ENCODE results near the gene KLK12. TPM values are rescaled to one million over a fixed set of nuclear protein-coding genes. Genes with fewer than 3 reads are reported as not detected.
"Not testable (repeated sequence)": the region's sequence is repeated elsewhere in the genome, so short reads cannot be mapped to it uniquely, and the experiment has no call there.

Gene KLK12
- total and polyA plus RNA-seq, 11 donors: not detected

DNA sequence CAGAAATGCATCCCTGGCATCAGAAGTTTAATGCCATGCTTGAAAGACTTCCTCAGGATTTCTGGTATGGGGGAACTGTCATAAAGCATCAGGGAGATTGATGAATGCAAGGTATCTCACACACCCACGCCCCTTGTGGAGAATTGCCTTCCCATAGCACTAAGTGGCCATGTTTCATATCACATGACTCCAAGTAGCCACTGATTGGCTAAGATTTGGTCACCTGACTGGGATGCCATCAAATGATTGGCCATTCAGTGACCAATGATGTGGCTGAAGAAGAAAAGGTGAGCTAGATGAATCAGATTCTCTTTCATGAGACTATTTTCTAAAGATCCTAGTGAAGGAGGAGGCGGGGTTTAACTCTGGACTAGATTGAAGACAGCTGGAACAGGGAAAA, 40.7 kb downstream of the KLK12 start:
- WGBS, 4 donors: 68 to 82% (median 76%) methylated on average over 2 of the region's 2 CpGs
- TF ChIP-seq POLR2A (IDR thresholded peaks at IDR 0.05): no peak
- TF ChIP-seq, protein P1, sequence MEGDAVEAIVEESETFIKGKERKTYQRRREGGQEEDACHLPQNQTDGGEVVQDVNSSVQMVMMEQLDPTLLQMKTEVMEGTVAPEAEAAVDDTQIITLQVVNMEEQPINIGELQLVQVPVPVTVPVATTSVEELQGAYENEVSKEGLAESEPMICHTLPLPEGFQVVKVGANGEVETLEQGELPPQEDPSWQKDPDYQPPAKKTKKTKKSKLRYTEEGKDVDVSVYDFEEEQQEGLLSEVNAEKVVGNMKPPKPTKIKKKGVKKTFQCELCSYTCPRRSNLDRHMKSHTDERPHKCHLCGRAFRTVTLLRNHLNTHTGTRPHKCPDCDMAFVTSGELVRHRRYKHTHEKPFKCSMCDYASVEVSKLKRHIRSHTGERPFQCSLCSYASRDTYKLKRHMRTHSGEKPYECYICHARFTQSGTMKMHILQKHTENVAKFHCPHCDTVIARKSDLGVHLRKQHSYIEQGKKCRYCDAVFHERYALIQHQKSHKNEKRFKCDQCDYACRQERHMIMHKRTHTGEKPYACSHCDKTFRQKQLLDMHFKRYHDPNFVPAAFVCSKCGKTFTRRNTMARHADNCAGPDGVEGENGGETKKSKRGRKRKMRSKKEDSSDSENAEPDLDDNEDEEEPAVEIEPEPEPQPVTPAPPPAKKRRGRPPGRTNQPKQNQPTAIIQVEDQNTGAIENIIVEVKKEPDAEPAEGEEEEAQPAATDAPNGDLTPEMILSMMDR (IDR thresholded peaks at IDR 0.05): no peak
- Histone ChIP-seq H3K4me1 (no peaks in the 10 kb centered on the region), H3K4me3 (no peak overlapping the region), H3K27me3 (peaks cover 0 to 25% (median 9%) of the 10 kb centered on the region in 9 donors), H3K36me3 (no peaks in the 10 kb centered on the region), H3K27ac (no peak overlapping the region), H3K9me3 (no peaks in the 10 kb centered on the region)
- DNase-seq (no peak), ATAC-seq (no peak)
- intact Hi-C loops (cut with DNase I): no loop called here

GRCh38 chr19:50992666-50993035, 42.2 kb downstream of the KLK12 start:
- TF ChIP-seq, protein P1 (IDR thresholded peaks at IDR 0.05): no peak
- no peak for TF ChIP-seq POLR2A (IDR thresholded peaks at IDR 0.05)
- intact Hi-C loops (cut with DNase I): no loop called here
- whole genome bisulfite sequencing, 4 donors: 57 to 66% (median 59%) methylated on average over 2 of the region's 2 CpGs
- Histone ChIP-seq H3K4me3 (no peak overlapping the region), H3K36me3 (no peaks in the 10 kb centered on the region), H3K27ac (no peak overlapping the region), H3K27me3 (peaks cover 0 to 20% (median 5%) of the 10 kb centered on the region in 9 donors), H3K9me3 (no peaks in the 10 kb centered on the region), H3K4me1 (no peaks in the 10 kb centered on the region)
- no peak for DNase-seq
- ATAC-seq: no peak

DNA sequence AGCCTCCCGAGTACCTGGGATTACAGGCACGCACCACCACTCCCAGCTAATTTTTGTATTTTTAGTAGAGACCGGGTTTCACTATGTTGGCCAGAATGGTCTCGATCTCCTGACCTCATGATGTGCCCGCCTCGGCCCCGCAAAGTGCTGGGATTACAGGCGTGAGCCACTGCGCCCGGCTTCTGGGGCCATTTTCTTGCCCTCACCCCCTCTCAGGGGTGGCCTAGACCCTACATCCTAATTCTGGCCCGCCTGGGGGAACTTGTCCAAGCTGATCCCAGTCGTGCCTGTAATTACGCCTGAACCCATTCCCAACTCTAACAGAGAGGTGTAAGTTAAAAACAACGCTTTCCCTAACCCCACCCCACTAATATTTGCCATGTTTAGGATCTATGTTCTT, 50.4 kb downstream of the KLK12 start:
- peaks cover 0 to 29% (median 11%) of the 10 kb centered on the region in 9 donors for H3K27me3 ChIP-seq
- DNase-seq; ATAC-seq; H3K4me3 ChIP-seq; H3K4me1 ChIP-seq; intact Hi-C loops (cut with DNase I); H3K36me3 ChIP-seq; H3K27ac ChIP-seq; H3K9me3 ChIP-seq: not testable (repeated sequence)
- WGBS, 4 donors: 82 to 88% (median 84%) methylated on average over 14 of the region's 14 CpGs

DNA sequence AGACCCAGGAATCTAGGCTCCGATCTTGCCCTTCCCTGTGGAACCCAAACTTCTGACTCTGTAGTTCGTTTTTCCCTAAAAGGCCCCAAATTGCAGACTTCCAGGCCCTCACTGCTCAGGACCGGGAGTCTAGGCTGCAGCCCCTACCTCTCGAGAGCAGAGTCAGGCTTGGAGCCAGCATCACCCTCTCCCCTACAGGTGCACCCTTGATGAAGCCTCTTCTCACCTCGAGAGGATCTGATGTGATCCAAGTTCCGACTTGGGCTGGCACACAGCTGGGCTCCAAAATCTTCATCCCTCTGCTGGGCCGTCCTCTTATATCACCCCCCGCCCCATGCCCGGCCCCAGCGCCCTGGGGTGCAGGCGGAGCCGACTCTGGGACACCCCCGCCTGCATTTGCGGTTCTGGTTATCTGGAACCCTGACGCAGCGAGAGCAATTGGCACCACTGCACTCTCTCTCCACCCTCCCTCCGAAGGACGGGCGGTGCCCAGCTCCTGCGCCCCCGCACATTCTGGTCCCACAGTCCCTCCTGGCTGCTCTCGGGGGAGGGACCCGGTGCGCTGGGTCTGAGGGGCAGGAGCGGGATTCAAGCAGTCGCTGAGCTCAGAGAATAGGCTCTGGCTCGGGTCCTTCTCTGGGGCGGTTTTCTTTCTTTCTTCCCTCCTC, 51.0 kb downstream of the KLK12 start, which contains the start of gene KLK7:
Gene KLK7, minus strand, starts transcription at position 293 of the 668 bp plus-strand sequence. CDS start 1,518 bp downstream, outside the sequence.
- DNase-seq: no peak
- no peak for ATAC-seq
- TF ChIP-seq, protein P1 (IDR thresholded peaks at IDR 0.05): no peak
- TF ChIP-seq POLR2A (IDR thresholded peaks at IDR 0.05): no peak
- Histone ChIP-seq H3K27ac (no peak within 1 kb of the TSS), H3K27me3 (peaks cover 0 to 24% (median 11%) of the 10 kb centered on the region in 9 donors), H3K4me3 (no peak within 1 kb of the TSS), H3K4me1 (no peaks in the 10 kb centered on the region), H3K9me3 (peaks cover 0 to 2% (median 0%) of the 10 kb centered on the region in 12 donors), H3K36me3 (no peaks in the 10 kb centered on the region)
- 14 to 20% (median 17%) methylated on average over 23 to 28 of the region's 28 CpGs for WGBS, 4 donors
- intact Hi-C loops (cut with DNase I): no loop called here

DNA sequence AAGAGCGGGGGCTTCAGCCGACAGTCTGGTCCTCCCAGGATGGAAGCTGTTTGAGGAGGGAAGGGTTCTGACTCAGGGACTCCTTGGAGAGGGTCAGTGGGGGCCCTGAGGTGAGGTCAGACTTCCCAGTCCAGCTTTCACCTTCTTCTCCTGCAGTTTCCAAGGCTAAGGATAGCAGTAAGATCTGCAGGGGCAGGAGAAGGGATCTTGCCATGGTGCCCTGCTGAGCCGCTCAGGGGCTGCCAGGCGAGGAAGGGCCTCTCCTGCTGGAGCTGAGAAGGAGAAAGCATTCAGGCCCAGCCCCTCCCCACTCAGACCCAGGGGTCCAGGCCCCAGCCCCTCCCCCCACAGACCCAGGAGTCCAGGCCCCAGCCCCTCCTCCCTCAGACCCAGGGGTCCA, 52.6 kb downstream of the KLK12 start:
- H3K4me3 ChIP-seq: no peak overlapping the region
- ATAC-seq: no peak
- peaks cover 0 to 2% (median 0%) of the 10 kb centered on the region in 12 donors for H3K9me3 ChIP-seq
- intact Hi-C loops (cut with DNase I): no loop called here
- no peak for DNase-seq
- 59 to 75% (median 71%) methylated on average over 4 of the region's 4 CpGs for WGBS, 4 donors
- H3K27me3 ChIP-seq: peaks cover 0 to 33% (median 5%) of the 10 kb centered on the region in 9 donors
- H3K36me3 ChIP-seq: no peaks in the 10 kb centered on the region
- no peaks in the 10 kb centered on the region for H3K4me1 ChIP-seq
- H3K27ac ChIP-seq: no peak overlapping the region
- TF ChIP-seq, protein P1 (IDR thresholded peaks at IDR 0.05): no peak
- no peak for TF ChIP-seq POLR2A (IDR thresholded peaks at IDR 0.05)

Data from heart left ventricle (tissue), 16 donors.